ENCODE results near the gene CCNH. TPM values are rescaled to one million over a fixed set of nuclear protein-coding genes. Genes with fewer than 3 reads are reported as not detected.
A peak's percentile ranks its signal among the peaks of the same experiment; 100 is the strongest.

Gene CCNH
- total RNA-seq, 1 donor from 2014 or later = 32.6 TPM

- Mint-ChIP-seq H3K9me3 (ENCODE audit: unreplicated experiment) (no peaks in the 10 kb centered on the region), H3K4me3 (ENCODE audit: unreplicated experiment) (no peak overlapping the region), H3K4me1 (ENCODE audit: unreplicated experiment) (peaks cover 58% of the 10 kb centered on the region), H3K36me3 (ENCODE audit: unreplicated experiment) (peaks cover 45% of the 10 kb centered on the region), H3K27ac (ENCODE audit: unreplicated experiment) (no peak overlapping the region), H3K27me3 (ENCODE audit: unreplicated experiment) (no peaks in the 10 kb centered on the region)
- no peak for TF ChIP-seq CTCF (IDR thresholded peaks at IDR 0.05)
- no peak for DNase-seq (ENCODE audit: extremely low spot score, unreplicated experiment)
Measured at GRCh38 chr5:87389296-87390034, 23.3 kb downstream of the CCNH start.

DNA sequence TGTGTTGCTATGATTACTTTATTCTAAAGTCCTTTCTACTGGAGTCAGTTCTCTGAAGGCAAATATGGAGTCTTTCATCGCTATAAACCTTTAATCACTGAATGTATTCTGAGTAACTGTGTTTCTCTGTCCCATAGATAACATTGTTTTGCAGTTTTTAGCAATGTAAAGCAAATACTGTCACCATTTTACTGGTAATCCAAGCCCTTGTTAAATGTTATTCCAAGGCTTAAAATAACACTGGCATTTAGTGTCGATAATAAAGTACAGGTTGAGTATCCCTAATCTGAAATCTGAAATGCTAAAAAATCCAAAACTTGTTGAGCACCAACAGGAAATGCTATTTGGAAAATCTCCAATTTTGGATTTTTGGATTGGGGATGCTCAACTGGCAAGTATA is 24.6 kb downstream of the CCNH start:
- TF ChIP-seq CTCF (IDR thresholded peaks at IDR 0.05) = no peak
- H3K4me1 Mint-ChIP-seq (ENCODE audit: unreplicated experiment) = peaks cover 54% of the 10 kb centered on the region
- H3K4me3 Mint-ChIP-seq (ENCODE audit: unreplicated experiment) = no peak overlapping the region
- H3K36me3 Mint-ChIP-seq (ENCODE audit: unreplicated experiment) = peaks cover 44% of the 10 kb centered on the region
- H3K27ac Mint-ChIP-seq (ENCODE audit: unreplicated experiment) = peak overlapping the region; percentile 58
- DNase-seq (ENCODE audit: extremely low spot score, unreplicated experiment) = no peak
- H3K9me3 Mint-ChIP-seq (ENCODE audit: unreplicated experiment) = no peaks in the 10 kb centered on the region
- no peaks in the 10 kb centered on the region for H3K27me3 Mint-ChIP-seq (ENCODE audit: unreplicated experiment)

- Mint-ChIP-seq H3K9me3 (ENCODE audit: unreplicated experiment) (no peaks in the 10 kb centered on the region), H3K27me3 (ENCODE audit: unreplicated experiment) (no peaks in the 10 kb centered on the region), H3K36me3 (ENCODE audit: unreplicated experiment) (peaks cover 35% of the 10 kb centered on the region), H3K4me3 (ENCODE audit: unreplicated experiment) (no peak overlapping the region), H3K4me1 (ENCODE audit: unreplicated experiment) (peaks cover 41% of the 10 kb centered on the region), H3K27ac (ENCODE audit: unreplicated experiment) (no peak overlapping the region)
- no peak for TF ChIP-seq CTCF (IDR thresholded peaks at IDR 0.05)
- DNase-seq (ENCODE audit: extremely low spot score, unreplicated experiment) = no peak
Measured at GRCh38 chr5:87385802-87386201, 26.9 kb downstream of the CCNH start.

GRCh38 chr5:87383216-87383615 is 29.5 kb downstream of the CCNH start:
- Mint-ChIP-seq H3K36me3 (ENCODE audit: unreplicated experiment) (peaks cover 32% of the 10 kb centered on the region), H3K4me1 (ENCODE audit: unreplicated experiment) (peaks cover 24% of the 10 kb centered on the region), H3K4me3 (ENCODE audit: unreplicated experiment) (no peak overlapping the region), H3K27me3 (ENCODE audit: unreplicated experiment) (no peaks in the 10 kb centered on the region), H3K27ac (ENCODE audit: unreplicated experiment) (peak overlapping the region; percentile 49), H3K9me3 (ENCODE audit: unreplicated experiment) (no peaks in the 10 kb centered on the region)
- no peak for TF ChIP-seq CTCF (IDR thresholded peaks at IDR 0.05)
- DNase-seq (ENCODE audit: extremely low spot score, unreplicated experiment) = no peak

GRCh38 chr5:87382224-87382623 is 30.5 kb downstream of the CCNH start:
- Mint-ChIP-seq H3K4me1 (ENCODE audit: unreplicated experiment) (peaks cover 16% of the 10 kb centered on the region), H3K9me3 (ENCODE audit: unreplicated experiment) (no peaks in the 10 kb centered on the region), H3K27me3 (ENCODE audit: unreplicated experiment) (no peaks in the 10 kb centered on the region), H3K36me3 (ENCODE audit: unreplicated experiment) (peaks cover 37% of the 10 kb centered on the region), H3K27ac (ENCODE audit: unreplicated experiment) (no peak overlapping the region), H3K4me3 (ENCODE audit: unreplicated experiment) (no peak overlapping the region)
- no peak for DNase-seq (ENCODE audit: extremely low spot score, unreplicated experiment)
- no peak for TF ChIP-seq CTCF (IDR thresholded peaks at IDR 0.05)

Data from osteocyte (in vitro differentiated cells).